MV-4-11 (cell line): Measurements from ENCODE around the gene CIRBP.

Experiments
- DNase-seq: peaks from one replicate; lab custom pipeline; 2025; lab: John Stamatoyannopoulos, UW

CIRBP gene

GRCh38 chr19:1267477-1268225 is 1.5 kb upstream of the CIRBP start:
- DNase-seq: no peak

GRCh38 chr19:1268226-1269064 is 687 bp upstream of the CIRBP start:
- peak; percentile 42 for DNase-seq

GRCh38 chr19:1269478-1270212 is 513 bp downstream of the CIRBP start:
- DNase-seq: peak; percentile 71

GRCh38 chr19:1270213-1270853 is 1.2 kb downstream of the CIRBP start:
- DNase-seq: peak; percentile 53

GRCh38 chr19:1270854-1271527 is 1.9 kb downstream of the CIRBP start:
- DNase-seq: no peak

- DNase-seq: peak; percentile 62
Observed at GRCh38 chr19:1271528-1272422, 2.6 kb downstream of the CIRBP start.

- peak; percentile 79 for DNase-seq
Observed at GRCh38 chr19:1272423-1273262, 3.5 kb downstream of the CIRBP start.

- peak; percentile 80 for DNase-seq
Observed at GRCh38 chr19:1273263-1274041, 4.3 kb downstream of the CIRBP start.

GRCh38 chr19:1274081-1274851 is 5.1 kb downstream of the CIRBP start:
- DNase-seq: peak; percentile 54

GRCh38 chr19:1274852-1275259 is 5.7 kb downstream of the CIRBP start:
- peak; percentile 66 for DNase-seq

GRCh38 chr19:1275260-1275975 is 6.3 kb downstream of the CIRBP start, which contains the start of gene FAM174C:
Gene FAM174C, plus strand, starts transcription at chr19:1275530. Its CDS starts 20 bp downstream, at chr19:1275550.
- DNase-seq: peak; percentile 99

- no peak for DNase-seq
Observed at GRCh38 chr19:1275976-1276627, 7.0 kb downstream of the CIRBP start.

- DNase-seq: no peak
Observed at GRCh38 chr19:1276628-1277022, 7.5 kb downstream of the CIRBP start.

GRCh38 chr19:1277061-1277460 is 7.9 kb downstream of the CIRBP start:
- DNase-seq: no peak

GRCh38 chr19:1278074-1278473 is 8.9 kb downstream of the CIRBP start:
- DNase-seq: no peak
